IMR-90 (cell line): ENCODE data around the gene SLX4. TPM values are rescaled to one million over a fixed set of nuclear protein-coding genes. Genes with fewer than 3 reads are reported as not detected.

Experiments
- ATAC-seq: fragments of 200-7000 bp; cut with Tn5 transposase; 2 replicates; pipeline ENCODE4 v1.9.1; 2020; ENCODE audit warnings: low read depth, mild to moderate bottlenecking, moderate library complexity
- BruUV-seq: library from RNA; stranded (reverse); fragments of 400-500 nt; replicated peaks from 2 replicates; lab custom pipeline; 2021; lab: Mats Ljungman, UMichigan
- CTCF ChIA-PET: fragments of 300-600 bp; formaldehyde crosslinking; extraction: SDS; loops from one replicate; lab custom pipeline; 2021; ENCODE audit warnings: antibody characterized with exemption; lab: Yijun Ruan, JAX
- POLR2A ChIA-PET: fragments of 300-600 bp; sonication (Branson Sonifier 250); formaldehyde crosslinking; loops from one replicate; lab custom pipeline; 2022; ENCODE audit warnings: antibody characterized with exemption; ENCODE audit not compliant: unreplicated experiment; lab: Charles Lee
- DNase-seq: peaks from one replicate; pipeline ENCODE4 v3.0.0; 2013
- H2AFZ ChIP-seq: replicated peaks from 2 replicates; pipeline ENCODE3; 2013; ENCODE audit warnings: low read length, mild to moderate bottlenecking; ENCODE audit not compliant: poor library complexity
- H2AK5ac ChIP-seq: 2 replicates; pipeline ENCODE4 v1.6.1; 2013; ENCODE audit warnings: low read depth, low read length, inconsistent platforms
- H2AK9ac ChIP-seq: replicated peaks from 2 replicates; pipeline ENCODE3; 2013; ENCODE audit warnings: mild to moderate bottlenecking, low read depth, low read length, moderate library complexity; ENCODE audit not compliant: poor library complexity
- H2BK120ac ChIP-seq: 2 replicates; pipeline ENCODE4 v1.6.1; 2013; ENCODE audit warnings: low read depth, low read length, inconsistent platforms
- H2BK15ac ChIP-seq: 3 replicates; pipeline ENCODE4 v1.6.1; 2013; ENCODE audit warnings: low read depth, low read length, inconsistent platforms
- H2BK20ac ChIP-seq: 2 replicates; pipeline ENCODE4 v1.6.1; 2013; ENCODE audit warnings: low read depth, mild to moderate bottlenecking, inconsistent platforms, low read length, moderate library complexity
- H2BK5ac ChIP-seq: 2 replicates; pipeline ENCODE4 v1.6.1; 2013; ENCODE audit warnings: mild to moderate bottlenecking, low read depth, low read length, inconsistent platforms; ENCODE audit not compliant: poor library complexity, severe bottlenecking
- H3K14ac ChIP-seq: replicated peaks from 2 replicates; pipeline ENCODE4 v1.6.1; 2013; ENCODE audit warnings: low read depth, low read length, inconsistent platforms
- H3K18ac ChIP-seq: 2 replicates; pipeline ENCODE4 v1.6.1; 2013; ENCODE audit warnings: low read depth, low read length, control low read depth
- H3K23ac ChIP-seq: 2 replicates; pipeline ENCODE4 v1.6.1; 2013; ENCODE audit warnings: low read depth, low read length, inconsistent platforms
- H3K27ac ChIP-seq: 2 replicates; pipeline ENCODE4 v1.5.1; 2013; ENCODE audit warnings: mild to moderate bottlenecking, control low read depth, low read length; ENCODE audit not compliant: insufficient read depth
- H3K27me3 ChIP-seq: 2 replicates; pipeline ENCODE4 v1.6.1; 2013; ENCODE audit warnings: low read length; ENCODE audit not compliant: control insufficient read depth, insufficient read depth
- H3K36me3 ChIP-seq: 2 replicates; pipeline ENCODE4 v1.6.1; 2013; ENCODE audit warnings: low read length, mixed read lengths; ENCODE audit not compliant: control insufficient read depth, insufficient read depth
- H3K4ac ChIP-seq: 2 replicates; pipeline ENCODE4 v1.6.1; 2013; ENCODE audit warnings: low read depth, low read length, inconsistent platforms
- H3K4me1 ChIP-seq: 2 replicates; pipeline ENCODE4 v1.6.1; 2013; ENCODE audit warnings: low read length, mixed read lengths; ENCODE audit not compliant: control insufficient read depth, insufficient read depth
- H3K4me2 ChIP-seq: 2 replicates; pipeline ENCODE4 v1.6.1; 2013; ENCODE audit warnings: low read depth, mild to moderate bottlenecking, control low read depth, low read length, moderate library complexity
- H3K4me3 ChIP-seq: 2 replicates; pipeline ENCODE4 v1.5.1; 2013; ENCODE audit warnings: low read depth, mild to moderate bottlenecking, control low read depth, low read length, moderate library complexity; ENCODE audit not compliant: insufficient read depth
- H3K56ac ChIP-seq: 2 replicates; pipeline ENCODE4 v1.6.1; 2013; ENCODE audit warnings: low read length, inconsistent platforms; ENCODE audit not compliant: insufficient read depth; ENCODE audit errors: extremely low read depth
- H3K79me1 ChIP-seq, 2 experiments: 2 replicates each; pipeline ENCODE4 v1.6.1; 2013; ENCODE audit warnings: low read length in 2 of 2, inconsistent platforms in 1 of 2, low read depth in 1 of 2
- H3K9ac ChIP-seq: 2 replicates; pipeline ENCODE4 v1.6.1; 2013; ENCODE audit warnings: low read depth, low read length, control low read depth
- H3K9me1 ChIP-seq: 2 replicates; pipeline ENCODE4 v1.6.1; 2013; ENCODE audit warnings: low read length, inconsistent platforms; ENCODE audit not compliant: insufficient read depth
- H3K9me3 ChIP-seq: 2 replicates; pipeline ENCODE4 v1.6.1; 2013; ENCODE audit warnings: low read length; ENCODE audit not compliant: control insufficient read depth, insufficient read depth
- H4K20me1 ChIP-seq: 2 replicates; pipeline ENCODE4 v1.6.1; 2013; ENCODE audit warnings: low read length, inconsistent platforms; ENCODE audit not compliant: insufficient read depth
- H4K5ac ChIP-seq: 2 replicates; pipeline ENCODE4 v1.6.1; 2013; ENCODE audit warnings: mild to moderate bottlenecking, low read depth, low read length, control low read depth
- H4K8ac ChIP-seq, 2 experiments: 2 replicates each; pipeline ENCODE4 v1.6.1; 2013; ENCODE audit warnings: low read depth in 2 of 2, low read length in 2 of 2, control low read depth in 1 of 2, inconsistent platforms in 1 of 2
- H4K91ac ChIP-seq: 2 replicates; pipeline ENCODE4 v1.6.1; 2013; ENCODE audit warnings: low read depth, low read length, inconsistent platforms; ENCODE audit not compliant: insufficient read depth
- MAFK ChIP-seq: IDR thresholded peaks from 2 replicates; pipeline ENCODE4 v1.6.1; 2012; ENCODE audit warnings: low read depth, low read length, improper control_type of control experiment
- MAZ ChIP-seq: IDR thresholded peaks from 2 replicates; pipeline ENCODE4 v1.6.1; 2012; ENCODE audit warnings: low read depth, mild to moderate bottlenecking, low read length, improper control_type of control experiment, moderate library complexity, borderline replicate concordance
- POLR2A ChIP-seq: IDR thresholded peaks from 2 replicates; pipeline ENCODE4 v1.6.1; 2012; ENCODE audit warnings: mild to moderate bottlenecking, low read depth, low read length
- RCOR1 ChIP-seq: IDR thresholded peaks from 2 replicates; pipeline ENCODE4 v1.6.1; 2012; ENCODE audit warnings: mild to moderate bottlenecking, low read length, improper control_type of control experiment; ENCODE audit not compliant: insufficient replicate concordance
- WGBS, 2 experiments: methylation state at CpG; one replicate each; pipeline versions ENCODE4 v1.1.5 to v1.1.7; 2013; ENCODE audit warnings: missing lambda C conversion rate in 2 of 2; ENCODE audit not compliant: insufficient read length in 1 of 2; ENCODE audit errors: extremely low coverage in 2 of 2; 5-methylcytosine and 5-hydroxymethylcytosine counted together
- dilution Hi-C: fragments of 300-500 bp; cut with HindIII; formaldehyde crosslinking; loops from one replicate; pipeline ENCODE4 v1.14.3; 2018; ENCODE audit warnings: low sequenced_read_pairs; ENCODE audit not compliant: unreplicated experiment
- in situ Hi-C: fragments of 300-500 bp; cut with MboI; formaldehyde crosslinking; loops from 3 replicates; pipeline ENCODE4 v1.14.3; 2019; ENCODE audit warnings: low sequenced_read_pairs, inconsistent platforms, mixed read lengths
- intact Hi-C: fragments of 100-400 bp; cut with micrococcal nuclease; formaldehyde crosslinking; loops from 2 replicates; pipeline ENCODE4 v1.10.0; 2022
- polyA plus RNA-seq, 3 experiments: library from polyadenylated mRNA; depleted of rRNA; stranded (reverse); fragments of >200 nt; gene quantifications; 2 replicates each; pipeline ENCODE4 v1.2.3, GENCODE V29; 2012; ENCODE audit warnings: low replicate concordance in 1 of 3
- total RNA-seq: library from RNA; depleted of rRNA; stranded (reverse); fragments of >200 nt; gene quantifications from 2 replicates; pipeline ENCODE4 v1.2.3, GENCODE V29; 2012
- TF ChIP-seq, protein P1 (sequence below): fragments of 150-350 bp; IDR thresholded peaks from 2 replicates; pipeline ENCODE4 v1.6.1; 2017; ENCODE audit warnings: mild to moderate bottlenecking, antibody characterized with exemption, low read length, low read depth

The SLX4 gene
- total and polyA plus RNA-seq, 2 of the 4 experiments (the other 2 are of a cell fraction), result 1.3 to 3.1 TPM

- TF ChIP-seq RCOR1 (no peak), POLR2A (no peak)
Measured at GRCh38 chr16:3553138-3553923, 58.1 kb downstream of the SLX4 start (continued).

- intact Hi-C loops, result no loop called here
- H4K20me1 ChIP-seq, result no peaks in the 10 kb centered on the region; the same call in 1 of the 2 replicates
- H3K4me3 ChIP-seq, result no peak overlapping the region
- H3K56ac ChIP-seq, result no peak overlapping the region
- H3K9me3 ChIP-seq, result no peaks in the 10 kb centered on the region
- H2BK120ac ChIP-seq, result no peak overlapping the region
- no peak overlapping the region for H2BK20ac ChIP-seq
- dilution Hi-C loops, result no loop called here
- peak overlapping the region; percentile 41 for H2BK5ac ChIP-seq
- BruUV-seq, result no TSS peak
- H3K14ac ChIP-seq, result no peak overlapping the region
- H2BK15ac ChIP-seq, result no peak overlapping the region
- H3K4me1 ChIP-seq, result peaks cover 6% of the 10 kb centered on the region; the same call in 1 of the 2 replicates
- no peak overlapping the region for H2AFZ ChIP-seq
- ATAC-seq (no peak), DNase-seq (no peak)
- H3K23ac ChIP-seq, result no peak overlapping the region
- WGBS, 2 experiments, result 42 to 94% methylated on average over 2 to 6 of the region's 6 CpGs
- H3K79me1 ChIP-seq, result no peaks in the 10 kb centered on the region
- no peak overlapping the region for H3K18ac ChIP-seq
- H3K9ac ChIP-seq, result no peak overlapping the region
- TF ChIP-seq MAFK, result no peak
- no peak for TF ChIP-seq RCOR1
- TF ChIP-seq, protein P1, sequence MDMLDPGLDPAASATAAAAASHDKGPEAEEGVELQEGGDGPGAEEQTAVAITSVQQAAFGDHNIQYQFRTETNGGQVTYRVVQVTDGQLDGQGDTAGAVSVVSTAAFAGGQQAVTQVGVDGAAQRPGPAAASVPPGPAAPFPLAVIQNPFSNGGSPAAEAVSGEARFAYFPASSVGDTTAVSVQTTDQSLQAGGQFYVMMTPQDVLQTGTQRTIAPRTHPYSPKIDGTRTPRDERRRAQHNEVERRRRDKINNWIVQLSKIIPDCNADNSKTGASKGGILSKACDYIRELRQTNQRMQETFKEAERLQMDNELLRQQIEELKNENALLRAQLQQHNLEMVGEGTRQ, result no peak
- no peak for TF ChIP-seq MAZ
- no peak overlapping the region for H3K4ac ChIP-seq
- H3K36me3 ChIP-seq, result no peaks in the 10 kb centered on the region
- no peak overlapping the region for H2AK5ac ChIP-seq
- ChIA-PET CTCF (no interaction called here), POLR2A (no interaction called here)
- no peak overlapping the region for H2AK9ac ChIP-seq
- H3K27me3 ChIP-seq, result peaks cover 5% of the 10 kb centered on the region
- no peaks in the 10 kb centered on the region for H3K9me1 ChIP-seq
- H4K91ac ChIP-seq, result no peak overlapping the region
- H3K4me2 ChIP-seq, result no peak overlapping the region
- no peak overlapping the region for H4K8ac ChIP-seq
- in situ Hi-C loops, result no loop called here
- no peak overlapping the region for H4K5ac ChIP-seq
- H3K27ac ChIP-seq, result no peak overlapping the region
Measured at GRCh38 chr16:3550851-3551847, 60.3 kb downstream of the SLX4 start.
